Natural killer cell (primary cell): ENCODE results near the gene NFAT5. TPM values are rescaled to one million over a fixed set of nuclear protein-coding genes. Genes with fewer than 3 reads are reported as not detected.

Experiments used
- ATAC-seq, 3 donors: fragments of 150-1000 bp in 2 of 3; fragments of 200-7000 bp in 1 of 3; cut with Tn5 transposase; 1 replicate in 1 of 3; 2 replicates in 2 of 3; pipeline ENCODE4 v1.10.0; 2021; ENCODE audit warnings: mild to moderate bottlenecking in 2 of 3, moderate library complexity in 2 of 3
- DNase-seq, 2 donors: peaks; one replicate each; pipeline versions ENCODE4 v3.0.0 to v3.0.0-alpha.2; 2013 to 2021; ENCODE audit warnings: mixed read lengths in 1 of 2
- H3K27ac ChIP-seq: one replicate; pipeline ENCODE4 v1.5.1; 2013; ENCODE audit warnings: mild to moderate bottlenecking, low read length
- H3K27me3 ChIP-seq: one replicate; pipeline ENCODE4 v1.6.1; 2013; ENCODE audit warnings: low read length; ENCODE audit not compliant: control insufficient read depth, insufficient read depth
- H3K36me3 ChIP-seq: one replicate; pipeline ENCODE4 v1.6.1; 2013; ENCODE audit warnings: low read length; ENCODE audit not compliant: control insufficient read depth, insufficient read depth
- H3K4me1 ChIP-seq: one replicate; pipeline ENCODE4 v1.6.1; 2013; ENCODE audit warnings: low read length; ENCODE audit not compliant: control insufficient read depth, insufficient read depth
- H3K4me3 ChIP-seq: one replicate; pipeline ENCODE4 v1.5.1; 2013; ENCODE audit warnings: low read length
- H3K9me3 ChIP-seq: one replicate; pipeline ENCODE4 v1.6.1; 2013; ENCODE audit warnings: low read length; ENCODE audit not compliant: control insufficient read depth, insufficient read depth
- H3K27ac Mint-ChIP-seq, 2 donors: one replicate each; pipeline ENCODE4 v1.8.0; 2022; ENCODE audit warnings: mild to moderate bottlenecking in 2 of 2, mixed read lengths in 2 of 2, moderate library complexity in 1 of 2
- H3K27me3 Mint-ChIP-seq, 2 donors: one replicate each; pipeline ENCODE4 v1.8.0; 2022; ENCODE audit warnings: low read depth in 2 of 2, mixed read lengths in 2 of 2
- H3K36me3 Mint-ChIP-seq: one replicate; pipeline ENCODE4 v1.8.0; 2022; ENCODE audit warnings: mixed read lengths
- H3K4me1 Mint-ChIP-seq, 2 donors: one replicate each; pipeline ENCODE4 v1.8.0; 2022; ENCODE audit warnings: mixed read lengths in 2 of 2
- H3K4me3 Mint-ChIP-seq: one replicate; pipeline ENCODE4 v1.8.0; 2022; ENCODE audit warnings: mild to moderate bottlenecking, moderate library complexity, mixed read lengths
- H3K9me3 Mint-ChIP-seq, 2 donors: one replicate each; pipeline ENCODE4 v1.8.0; 2022; ENCODE audit warnings: mixed read lengths in 2 of 2
- WGBS: methylation state at CpG from one replicate; pipeline ENCODE4 v1.1.7; 2013; ENCODE audit warnings: missing lambda C conversion rate; ENCODE audit not compliant: insufficient coverage; 5-methylcytosine and 5-hydroxymethylcytosine counted together
- intact Hi-C: fragments of 100-400 bp; cut with micrococcal nuclease; formaldehyde crosslinking; loops from one replicate; pipeline ENCODE4 v1.14.2; 2022
- total RNA-seq, 4 donors: library from RNA; stranded (reverse); fragments of 120-200 nt in 1 of 4; gene quantifications; one replicate each; pipeline versions ENCODE4 v1.2.3 to v1.2.4, GENCODE V29; 2013 to 2022
- TF ChIP-seq, protein P1 (sequence below): fragments of 200-600 bp; IDR thresholded peaks from one replicate; pipeline ENCODE4 v1.8.0; 2022; ENCODE audit warnings: antibody characterized with exemption

Gene NFAT5
- total RNA-seq, 3 donors from 2014 or later (not counting 1 experiment from before 2014, with no cell fraction given) = 70.0 to 73.6 (median 70.6) TPM

DNA sequence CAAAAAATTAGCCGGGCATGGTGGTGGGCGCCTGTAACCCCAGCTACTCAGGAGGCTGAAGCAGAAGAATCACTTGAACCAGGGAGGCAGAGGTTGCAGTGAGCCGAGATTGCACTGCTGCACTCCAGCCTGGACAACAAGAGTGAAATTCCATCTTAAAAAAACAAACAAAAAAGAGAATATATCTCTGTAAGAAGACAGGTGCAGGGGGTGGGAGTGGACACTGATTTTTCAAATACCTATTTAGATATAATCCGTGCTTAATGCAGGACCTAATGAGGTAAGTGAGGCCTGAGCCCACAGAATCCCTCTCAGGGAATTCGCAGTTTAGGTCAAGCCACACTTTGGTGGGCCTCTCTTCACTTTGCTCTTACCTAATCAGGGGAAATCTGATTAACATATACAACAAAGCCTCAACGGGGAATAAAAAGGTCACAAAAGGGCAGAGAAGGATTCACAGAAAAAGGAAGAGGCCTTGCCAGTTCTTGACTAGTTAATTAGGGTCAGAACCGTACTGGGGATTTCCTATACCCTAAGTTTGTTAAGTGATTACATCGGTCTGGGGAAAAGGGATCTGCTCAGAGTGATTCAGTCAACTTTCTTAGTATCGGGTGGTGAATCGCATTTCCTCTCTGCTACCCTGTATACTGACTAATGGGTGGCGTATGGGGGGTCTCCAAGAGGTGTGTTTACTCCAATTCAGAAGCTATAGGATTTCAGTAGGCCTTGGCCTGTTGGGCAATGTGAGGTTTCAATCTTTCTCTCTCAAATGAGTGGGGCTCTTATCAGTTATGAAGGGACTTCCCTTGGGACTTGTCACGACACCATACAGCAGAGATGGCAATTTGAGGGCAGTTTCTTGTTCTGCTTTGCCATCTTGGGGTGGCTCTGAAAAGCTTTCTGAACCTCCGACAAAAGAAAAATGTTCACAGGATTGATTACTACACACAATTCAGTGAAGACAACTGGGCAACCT is 1.9 kb upstream of the NFAT5 start:
- Histone ChIP-seq H3K4me1 (peaks cover 23% of the 10 kb centered on the region), H3K27ac (peak overlapping the region; percentile 93), H3K9me3 (no peaks in the 10 kb centered on the region), H3K4me3 (peak overlapping the region; percentile 91), H3K27me3 (no peaks in the 10 kb centered on the region), H3K36me3 (no peaks in the 10 kb centered on the region)
- H3K27me3 Mint-ChIP-seq = no peaks in the 10 kb centered on the region
- 30% methylated on average over 12 of the region's 13 CpGs for WGBS
- ATAC-seq = peak; percentile 56 to 67 (median 58)
- H3K36me3 Mint-ChIP-seq = no peaks in the 10 kb centered on the region
- peaks cover 42 to 45% of the 10 kb centered on the region in 2 donors for H3K4me1 Mint-ChIP-seq
- DNase-seq = peak; percentile 51 to 82
- H3K9me3 Mint-ChIP-seq = no peaks in the 10 kb centered on the region
- TF ChIP-seq, protein P1, sequence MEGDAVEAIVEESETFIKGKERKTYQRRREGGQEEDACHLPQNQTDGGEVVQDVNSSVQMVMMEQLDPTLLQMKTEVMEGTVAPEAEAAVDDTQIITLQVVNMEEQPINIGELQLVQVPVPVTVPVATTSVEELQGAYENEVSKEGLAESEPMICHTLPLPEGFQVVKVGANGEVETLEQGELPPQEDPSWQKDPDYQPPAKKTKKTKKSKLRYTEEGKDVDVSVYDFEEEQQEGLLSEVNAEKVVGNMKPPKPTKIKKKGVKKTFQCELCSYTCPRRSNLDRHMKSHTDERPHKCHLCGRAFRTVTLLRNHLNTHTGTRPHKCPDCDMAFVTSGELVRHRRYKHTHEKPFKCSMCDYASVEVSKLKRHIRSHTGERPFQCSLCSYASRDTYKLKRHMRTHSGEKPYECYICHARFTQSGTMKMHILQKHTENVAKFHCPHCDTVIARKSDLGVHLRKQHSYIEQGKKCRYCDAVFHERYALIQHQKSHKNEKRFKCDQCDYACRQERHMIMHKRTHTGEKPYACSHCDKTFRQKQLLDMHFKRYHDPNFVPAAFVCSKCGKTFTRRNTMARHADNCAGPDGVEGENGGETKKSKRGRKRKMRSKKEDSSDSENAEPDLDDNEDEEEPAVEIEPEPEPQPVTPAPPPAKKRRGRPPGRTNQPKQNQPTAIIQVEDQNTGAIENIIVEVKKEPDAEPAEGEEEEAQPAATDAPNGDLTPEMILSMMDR = no peak
- H3K27ac Mint-ChIP-seq = peak overlapping the region; percentile 97 to 98
- intact Hi-C loops = loop anchor here (1.0 kb wide), 1 partner anchor 34 kb away; no protein-coding TSS in a partner anchor
- peak overlapping the region; percentile 93 for H3K4me3 Mint-ChIP-seq

DNA sequence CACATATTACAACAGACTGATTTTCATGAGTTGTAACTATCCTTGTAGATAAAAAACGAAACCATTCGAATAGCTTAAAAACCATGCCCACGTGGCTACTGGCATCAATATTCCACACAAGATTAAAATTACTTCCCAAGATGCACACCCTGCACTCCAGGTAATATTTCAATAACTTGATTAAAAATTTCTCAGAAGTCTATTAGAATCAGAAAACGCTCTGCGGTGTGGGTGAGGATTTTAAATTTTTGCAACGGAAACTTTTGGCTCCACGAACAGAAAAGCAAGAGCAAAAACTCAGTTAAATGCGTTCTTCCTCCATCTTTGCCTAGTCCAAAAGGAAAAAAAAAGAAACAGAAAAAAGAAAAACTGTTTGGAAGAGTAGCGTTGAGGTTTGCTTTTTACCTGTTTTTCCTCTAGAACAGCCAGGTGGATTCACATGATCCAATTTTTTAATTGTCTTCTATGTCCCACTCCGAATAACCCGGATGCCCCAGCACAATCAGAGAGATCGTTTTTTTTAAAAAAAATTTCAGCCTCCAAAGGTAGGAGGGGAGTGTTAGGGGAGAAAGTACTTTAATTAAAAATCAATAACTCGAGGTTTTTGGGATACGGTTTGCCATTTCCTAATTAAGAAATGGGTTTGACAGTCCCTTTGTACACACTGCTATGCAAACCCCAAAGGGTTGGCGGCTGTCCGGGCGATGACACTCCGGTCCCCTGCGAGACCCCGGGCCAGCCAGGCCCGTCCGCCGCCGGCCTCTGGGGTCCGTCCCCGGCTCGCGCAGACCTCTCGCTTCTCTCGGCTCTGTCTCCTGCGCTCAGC is 708 bp upstream of the NFAT5 start:
- Mint-ChIP-seq H3K36me3 (no peaks in the 10 kb centered on the region), H3K4me1 (peaks cover 51% of the 10 kb centered on the region in 2 donors), H3K27me3 (no peaks in the 10 kb centered on the region), H3K9me3 (no peaks in the 10 kb centered on the region), H3K27ac (peak overlapping the region; percentile 97 to 98), H3K4me3 (peak overlapping the region; percentile 93)
- Histone ChIP-seq H3K27ac (peak overlapping the region; percentile 93), H3K4me3 (peak overlapping the region; percentile 91), H3K27me3 (no peaks in the 10 kb centered on the region), H3K36me3 (no peaks in the 10 kb centered on the region), H3K4me1 (peaks cover 23% of the 10 kb centered on the region), H3K9me3 (no peaks in the 10 kb centered on the region)
- ATAC-seq = peak; percentile 13 to 38 (median 34)
- TF ChIP-seq, protein P1 = no peak
- under 1% methylated on average over 31 of the region's 31 CpGs for WGBS
- intact Hi-C loops = loop anchor here (1.0 to 5.0 kb wide), 2 partner anchors 35 to 178 kb away; partner anchors contain the start of gene TERF2
- peak in 1 of 2 donors; percentile 45 for DNase-seq

DNA sequence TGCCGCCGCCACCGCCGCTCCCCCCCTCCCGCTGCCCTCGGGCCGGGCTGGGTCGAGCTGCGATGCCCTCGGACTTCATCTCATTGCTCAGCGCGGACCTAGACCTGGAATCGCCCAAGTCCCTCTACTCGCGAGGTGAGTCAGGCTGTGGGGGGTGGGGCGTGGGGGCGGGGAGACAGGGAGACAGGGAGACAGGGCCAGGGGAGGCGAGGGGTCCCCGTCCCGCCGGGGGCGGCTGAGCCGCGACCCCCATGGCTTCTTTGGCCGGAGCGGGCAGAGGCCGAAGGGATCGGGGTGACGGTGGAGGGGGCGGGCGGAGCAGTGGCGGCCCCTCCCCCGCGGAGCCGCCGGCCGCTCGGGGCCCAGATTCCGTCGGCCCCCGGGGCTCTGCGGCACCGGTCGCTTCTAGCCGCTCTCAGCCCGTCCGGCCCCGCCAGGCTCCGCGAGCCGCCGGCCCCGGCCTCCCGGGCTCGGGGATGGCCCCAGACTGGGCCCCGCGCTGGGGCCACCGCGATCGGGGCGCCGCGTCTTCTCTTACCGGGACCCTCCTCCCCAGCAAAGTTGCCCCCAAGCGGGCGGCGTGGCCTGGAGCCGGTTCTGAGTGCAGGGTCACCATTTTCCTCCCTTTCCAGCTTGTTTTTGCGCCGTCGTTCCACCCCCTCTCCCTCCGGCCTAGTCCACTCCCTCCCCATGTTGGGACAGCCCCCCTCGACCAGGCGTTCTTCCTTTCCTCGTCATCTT is 644 bp downstream of the NFAT5 start:
- H3K36me3 ChIP-seq = no peaks in the 10 kb centered on the region
- peaks cover 23% of the 10 kb centered on the region for H3K4me1 ChIP-seq
- peak overlapping the region; percentile 91 for H3K4me3 ChIP-seq
- under 1% methylated on average over 75 of the region's 75 CpGs for WGBS
- Mint-ChIP-seq H3K4me3 (peak overlapping the region; percentile 96), H3K9me3 (no peaks in the 10 kb centered on the region), H3K27ac (peak overlapping the region; percentile 97 to 98), H3K36me3 (no peaks in the 10 kb centered on the region), H3K27me3 (no peaks in the 10 kb centered on the region), H3K4me1 (peaks cover 51% of the 10 kb centered on the region in 2 donors)
- DNase-seq (peak in 1 of 2 donors; percentile 59), ATAC-seq (peak; percentile 31 to 44 (median 38))
- H3K27ac ChIP-seq = peak overlapping the region; percentile 93
- H3K27me3 ChIP-seq = no peaks in the 10 kb centered on the region
- TF ChIP-seq, protein P1 = no peak
- no peaks in the 10 kb centered on the region for H3K9me3 ChIP-seq
- intact Hi-C loops = loop anchor here (2.0 to 5.0 kb wide), 2 partner anchors 122 to 179 kb away; partner anchors contain the start of gene TERF2
